Fibroblast of upper back skin (primary cell): ENCODE data around the gene PPP5C.
"Not testable (repeated sequence)": the region's sequence is repeated elsewhere in the genome, so short reads cannot be mapped to it uniquely, and the experiment has no call there.

Source experiments
- DNase-seq: peaks from one replicate; pipeline ENCODE4 v3.0.0-alpha.2; 2013

Gene PPP5C

GRCh38 chr19:46435689-46436088 is 88.8 kb downstream of the PPP5C start:
- DNase-seq: not testable (repeated sequence)
